SKM-1 (cell line): Measurements from ENCODE around the gene BANK1.
A peak's percentile ranks its signal among the peaks of the same experiment; 100 is the strongest.

ENCODE experiments used
- DNase-seq: peaks from one replicate; lab custom pipeline; 2025; ENCODE audit not compliant: unreplicated experiment; lab: John Stamatoyannopoulos, UW

The BANK1 gene

GRCh38 chr4:102022343-102022742 lies 231.8 kb downstream of the BANK1 start:
- no peak for DNase-seq

DNA sequence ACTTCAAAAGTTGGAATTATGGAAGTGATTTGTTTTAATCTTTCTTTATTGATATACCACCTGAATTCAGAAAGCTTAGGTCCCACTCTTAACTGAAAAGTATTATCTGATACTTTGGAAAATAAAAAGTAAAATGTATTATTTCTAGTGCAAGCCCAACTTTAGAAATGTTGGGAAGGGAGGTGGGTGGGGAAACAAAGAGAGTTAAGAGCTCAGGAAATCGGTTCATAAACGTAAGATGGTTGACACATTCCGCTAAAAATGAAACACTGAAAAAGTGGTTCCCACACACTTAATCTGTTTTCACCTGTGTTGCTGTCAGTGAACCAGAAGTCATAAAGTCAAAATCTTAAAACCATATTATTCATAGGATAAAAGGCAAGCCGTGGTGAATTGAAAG lies 237.4 kb downstream of the BANK1 start:
- DNase-seq = no peak

GRCh38 chr4:102031406-102031805 lies 240.9 kb downstream of the BANK1 start:
- peak; percentile 27 for DNase-seq

DNA sequence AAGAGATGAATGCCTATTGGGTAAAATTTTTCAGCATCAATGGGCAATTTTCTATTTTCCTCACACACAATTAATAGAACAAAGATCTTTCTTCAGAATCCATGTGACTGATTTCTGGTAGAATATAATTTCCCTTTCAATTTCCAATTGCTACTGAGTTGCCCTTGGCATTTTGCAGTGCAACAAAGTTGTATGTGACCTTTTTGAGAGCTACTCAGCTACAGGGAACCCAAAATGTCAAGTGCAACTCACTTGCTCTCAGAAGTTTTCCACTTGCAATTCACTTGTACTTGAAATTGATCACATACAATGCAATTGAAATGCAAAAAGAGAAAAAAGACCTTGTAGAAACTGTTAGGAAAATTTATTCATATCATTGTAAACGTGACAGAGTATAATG lies 245.5 kb downstream of the BANK1 start:
- DNase-seq = no peak

- DNase-seq = no peak
These were observed 246.3 kb downstream of the BANK1 start for GRCh38 chr4:102036619-102037376.

DNA sequence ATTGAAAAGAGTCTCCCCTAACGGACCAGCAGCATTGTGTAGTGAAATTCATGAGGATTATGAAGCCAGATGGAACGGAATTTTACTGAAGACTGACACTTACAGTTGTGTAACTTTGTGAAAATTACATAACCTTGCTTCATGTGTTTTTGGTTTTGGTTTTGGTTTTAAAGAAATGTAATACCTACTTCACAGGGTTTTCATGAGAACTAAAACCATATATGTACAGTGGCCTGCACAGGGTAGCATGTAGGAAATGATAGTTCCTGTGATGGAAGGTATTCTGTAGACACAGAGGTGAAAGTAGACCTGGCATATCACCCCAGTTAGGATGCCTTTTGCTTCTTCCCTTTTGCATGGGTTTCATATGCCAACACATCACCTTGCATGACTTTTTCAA lies 247.0 kb downstream of the BANK1 start:
- DNase-seq = no peak

DNA sequence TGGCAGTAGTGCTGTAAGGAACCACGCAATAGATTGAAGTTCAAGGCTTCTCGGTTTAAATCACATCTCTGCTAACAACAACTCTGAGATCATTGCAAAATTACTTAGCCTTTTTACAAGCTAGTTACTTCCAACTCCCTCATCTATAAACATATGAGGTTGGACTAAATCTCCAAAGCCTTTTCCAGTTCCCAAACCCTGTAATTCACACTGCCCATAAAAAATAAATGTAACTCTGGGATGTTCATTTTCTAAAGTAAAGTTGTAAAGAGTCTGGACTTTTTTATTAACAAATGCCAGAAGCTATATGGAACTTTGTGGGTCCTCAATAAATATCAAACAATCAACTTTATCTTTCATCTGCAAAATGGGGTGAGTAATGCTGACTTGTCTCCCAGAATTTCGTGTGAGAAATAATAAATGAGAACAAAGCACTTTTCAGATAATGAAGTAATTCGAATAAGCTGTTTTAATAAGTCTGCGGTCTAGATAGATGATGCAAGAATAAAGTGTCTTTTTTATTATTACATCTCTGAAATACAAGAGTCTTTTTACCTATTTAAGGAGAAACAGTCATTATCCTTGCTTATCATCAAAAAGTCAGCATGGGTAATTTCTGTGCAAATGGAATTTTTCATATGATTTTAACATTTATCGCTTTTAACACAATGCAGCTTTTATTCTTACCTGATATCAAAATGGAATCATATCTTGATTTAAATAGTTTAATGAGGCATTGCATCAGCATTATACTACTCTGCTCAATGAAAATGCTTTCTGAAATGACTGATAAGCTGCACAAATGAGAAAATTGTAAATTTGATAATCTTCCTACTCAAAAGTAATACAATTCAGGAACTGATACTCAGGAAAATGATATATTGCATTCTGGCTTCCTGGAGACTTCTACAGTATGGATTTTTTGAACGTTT lies 252.6 kb downstream of the BANK1 start:
- no peak for DNase-seq

GRCh38 chr4:102047616-102048015 lies 257.1 kb downstream of the BANK1 start:
- no peak for DNase-seq

GRCh38 chr4:102055805-102056204 lies 265.3 kb downstream of the BANK1 start:
- DNase-seq = no peak

DNA sequence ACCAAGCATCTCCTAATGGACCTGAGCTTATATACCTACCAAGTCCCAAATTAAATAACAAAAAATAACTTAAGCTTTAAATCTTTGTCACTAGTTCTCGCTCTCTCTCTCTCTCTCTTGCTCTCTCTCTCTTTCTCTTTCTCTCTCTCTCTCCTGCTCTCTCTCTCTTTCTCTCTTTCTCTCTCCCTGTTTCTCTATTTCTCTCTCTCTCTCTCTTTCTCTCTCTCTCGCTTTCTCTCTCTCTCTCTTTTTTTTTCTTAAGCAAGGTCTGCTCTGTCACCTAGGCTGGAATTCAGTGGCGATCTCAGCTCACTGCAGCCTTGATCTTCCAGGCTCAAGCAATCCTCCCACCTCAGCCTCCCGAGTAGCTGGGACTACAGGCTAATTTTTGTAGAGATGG lies 266.6 kb downstream of the BANK1 start:
- DNase-seq = no peak

GRCh38 chr4:102061133-102061532 lies 270.6 kb downstream of the BANK1 start:
- DNase-seq = no peak

- DNase-seq = no peak
These were observed 274.4 kb downstream of the BANK1 start for GRCh38 chr4:102064747-102065442.

GRCh38 chr4:102076622-102077021 lies 286.1 kb downstream of the BANK1 start:
- no peak for DNase-seq

DNA sequence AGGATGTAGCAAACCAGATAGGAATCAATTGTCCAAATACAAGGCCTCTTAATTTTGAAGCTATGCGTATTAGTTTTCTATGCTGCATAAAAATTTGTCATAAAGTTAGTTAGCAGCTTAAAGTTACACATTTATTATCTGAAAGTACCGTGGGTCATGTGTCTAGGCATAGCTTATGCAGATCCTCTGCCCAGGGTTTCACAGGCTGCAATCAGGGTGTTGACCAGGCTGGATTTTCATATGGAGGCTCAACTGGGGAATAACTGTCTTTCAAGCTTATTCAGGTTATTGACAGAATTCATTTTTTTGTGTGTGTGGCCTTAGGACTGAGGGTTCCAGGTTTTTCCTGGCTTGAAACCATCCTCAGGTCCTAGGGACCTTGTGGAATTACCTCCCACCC lies 289.7 kb downstream of the BANK1 start:
- no peak for DNase-seq

- DNase-seq = no peak
These were observed 299.5 kb downstream of the BANK1 start for GRCh38 chr4:102089850-102090621.

DNA sequence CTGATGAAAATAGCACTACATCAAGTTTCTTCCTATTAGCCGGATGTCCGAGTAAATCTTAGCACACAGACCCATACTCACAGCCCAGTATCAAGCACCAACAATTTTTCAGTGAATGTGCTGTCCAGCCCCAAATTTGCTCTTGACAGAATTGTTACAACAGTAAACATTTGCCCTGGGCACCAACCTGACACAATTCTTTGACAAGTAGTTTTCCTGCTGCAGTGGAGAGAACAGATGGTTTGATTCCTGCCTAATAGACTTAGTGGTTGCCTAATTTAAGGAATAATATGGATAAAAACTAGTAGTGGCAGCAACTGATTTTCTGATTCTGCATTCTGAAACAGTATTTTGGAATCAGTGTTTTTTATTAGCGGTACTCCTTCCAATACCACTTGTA lies 301.1 kb downstream of the BANK1 start:
- DNase-seq = no peak

DNA sequence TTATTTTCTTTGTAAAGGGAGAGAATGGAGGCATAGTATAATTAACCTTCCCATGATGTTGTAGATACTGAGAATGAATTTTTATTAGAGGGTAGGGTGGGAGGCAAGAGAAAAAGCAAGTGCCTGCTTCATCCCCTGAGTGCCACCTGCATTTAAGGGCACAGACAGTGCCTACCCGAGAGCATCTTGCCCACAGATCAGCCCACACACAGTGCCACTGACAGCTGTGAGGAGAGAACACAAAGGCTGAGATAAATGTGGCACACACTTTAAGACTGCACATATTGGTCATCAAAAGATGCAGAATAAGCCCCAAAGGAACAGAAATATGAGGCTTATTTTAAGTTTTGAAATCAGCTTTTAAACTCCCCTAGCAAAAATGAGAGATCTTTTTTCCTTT lies 304.0 kb downstream of the BANK1 start:
- no peak for DNase-seq

DNA sequence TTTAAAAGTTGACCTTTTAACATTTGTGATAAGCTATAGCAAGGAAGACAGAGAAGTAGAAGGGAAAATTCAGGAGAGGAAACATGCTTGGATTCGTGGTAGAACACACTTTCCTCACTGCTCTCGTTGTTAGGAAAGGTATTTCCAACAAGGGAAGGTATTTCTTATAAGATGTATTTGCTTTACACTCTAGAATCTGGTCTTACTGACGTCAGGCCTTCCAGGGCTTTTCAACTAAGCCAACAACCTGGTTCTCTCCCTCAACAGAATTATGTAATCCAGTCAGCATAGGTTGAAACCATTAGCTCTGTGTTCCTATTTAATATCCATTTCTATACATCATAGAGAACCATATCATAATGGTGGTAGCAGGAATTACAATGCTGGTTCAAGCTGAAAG lies 312.8 kb downstream of the BANK1 start:
- DNase-seq = no peak

DNA sequence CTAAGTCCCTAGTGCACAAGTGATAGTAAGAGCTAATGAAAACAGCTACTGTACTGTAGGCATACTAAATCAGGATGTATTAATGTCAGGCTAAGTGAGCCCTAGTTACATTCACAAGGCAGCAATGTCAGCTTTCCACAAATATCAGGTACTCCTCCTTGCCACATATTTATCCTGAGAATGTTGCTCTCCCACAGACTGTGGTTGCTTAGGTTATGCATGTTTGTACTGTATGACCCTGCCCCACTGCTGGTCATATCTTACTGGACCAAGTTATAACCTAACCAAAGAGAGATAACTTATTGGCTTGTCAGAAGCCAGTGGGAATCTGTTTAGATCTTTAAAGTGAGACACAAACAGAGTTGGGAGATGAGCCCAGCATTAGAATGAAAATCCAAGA lies 313.7 kb downstream of the BANK1 start:
- DNase-seq = no peak

DNA sequence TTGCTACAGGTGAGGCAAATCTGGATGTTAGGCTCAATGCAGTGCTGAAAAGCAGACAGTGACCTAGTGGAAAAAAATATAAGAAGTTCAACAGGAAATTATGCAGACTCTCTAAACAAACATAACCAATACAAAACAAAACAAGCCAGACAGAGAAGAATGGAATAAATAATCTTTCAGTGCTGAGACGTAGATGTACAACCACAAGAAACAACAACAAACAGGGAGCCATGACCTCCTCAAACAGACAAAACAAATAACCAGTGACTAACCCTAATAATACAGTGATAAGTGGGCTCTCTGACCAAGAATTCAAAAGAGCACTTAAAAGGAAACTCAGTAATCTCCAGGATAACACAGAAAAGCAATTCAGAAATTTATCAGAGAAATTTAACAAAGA lies 315.5 kb downstream of the BANK1 start:
- no peak for DNase-seq

GRCh38 chr4:102114118-102114630 lies 323.6 kb downstream of the BANK1 start:
- no peak for DNase-seq
